Astrocyte of the cerebellum (primary cell): Measurements from ENCODE around the gene LRRFIP2.

Experiments used
- DNase-seq: peaks from one replicate; pipeline ENCODE4 v3.0.0-alpha.2; 2011; ENCODE audit warnings: low read depth
- H3K4me3 ChIP-seq: 2 replicates; pipeline ENCODE4 v1.5.1; 2011; ENCODE audit warnings: mild to moderate bottlenecking, low read depth, low read length, moderate library complexity
- CTCF ChIP-seq: IDR thresholded peaks from 2 replicates; pipeline ENCODE4 v1.5.1; 2012; ENCODE audit warnings: low read length, low read depth, moderate library complexity, mild to moderate bottlenecking; ENCODE audit errors: missing control alignments
- in situ Hi-C: cut with HindIII; loops from 2 replicates; pipeline ENCODE4 v1.10.0; 2017; ENCODE audit warnings: low sequenced_read_pairs

Gene LRRFIP2

GRCh38 chr3:37141676-37142075 is 32.7 kb downstream of the LRRFIP2 start:
- no peak for TF ChIP-seq CTCF
- DNase-seq, result no peak
- H3K4me3 ChIP-seq, result no peak overlapping the region
- in situ Hi-C loops, result no loop called here

- in situ Hi-C loops, result no loop called here
- no peak for DNase-seq
- H3K4me3 ChIP-seq, result no peak overlapping the region
- TF ChIP-seq CTCF, result no peak
These were observed 33.4 kb downstream of the LRRFIP2 start for GRCh38 chr3:37140899-37141541.

- TF ChIP-seq CTCF, result no peak
- H3K4me3 ChIP-seq, result no peak overlapping the region
- DNase-seq, result no peak
- in situ Hi-C loops, result no loop called here
These were observed 34.8 kb downstream of the LRRFIP2 start for GRCh38 chr3:37139567-37140052.

GRCh38 chr3:37138816-37139215 is 35.6 kb downstream of the LRRFIP2 start:
- no peak overlapping the region for H3K4me3 ChIP-seq
- DNase-seq, result no peak
- TF ChIP-seq CTCF, result no peak
- in situ Hi-C loops, result no loop called here

GRCh38 chr3:37137516-37137915 is 36.9 kb downstream of the LRRFIP2 start:
- no peak overlapping the region for H3K4me3 ChIP-seq
- in situ Hi-C loops, result no loop called here
- DNase-seq, result no peak
- no peak for TF ChIP-seq CTCF

GRCh38 chr3:37136067-37136466 is 38.3 kb downstream of the LRRFIP2 start:
- no peak for DNase-seq
- TF ChIP-seq CTCF, result no peak
- in situ Hi-C loops, result no loop called here
- no peak overlapping the region for H3K4me3 ChIP-seq
